IgD-negative memory B cell (primary cell): ENCODE results near the gene TAF1D. TPM values are rescaled to one million over a fixed set of nuclear protein-coding genes. Genes with fewer than 3 reads are reported as not detected.

Experiments used
- polyA plus RNA-seq: library from polyadenylated mRNA; unstranded; fragments of 300-500 nt; fragmentation: Illumina TruSeq; gene quantifications from one replicate; pipeline ENCODE4 v1.2.3, GENCODE V29; 2021

TAF1D gene
- polyA plus RNA-seq, 1 donor from 2014 or later: 33.4 TPM

Other genes with a start within 250 kb of the TAF1D start
- gene SMCO4, start 198.1 kb downstream of the TAF1D start, polyA plus RNA-seq: 8.0 TPM
- gene CEP295, start 79.8 kb downstream of the TAF1D start, polyA plus RNA-seq: 2.8 TPM
- 17.7 TPM for gene C11orf54, start 177 bp upstream of the TAF1D start, polyA plus RNA-seq
- gene MED17, start 42.8 kb upstream of the TAF1D start, polyA plus RNA-seq: 25.8 TPM
- 0.06 TPM for gene VSTM5, start 109.1 kb upstream of the TAF1D start, polyA plus RNA-seq